D721Med (cell line): Measurements from ENCODE around the gene UBLCP1.

Source experiments
- DNase-seq: peaks from one replicate; pipeline ENCODE4 v3.0.0; 2011; ENCODE audit warnings: low spot score; ENCODE audit not compliant: insufficient read length
- FAIRE-seq: peaks from 2 replicates; lab custom pipeline; 2011; peaks lifted over from hg19 to GRCh38; lab: Jason Lieb, UNC
- CTCF ChIP-seq: IDR thresholded peaks from 2 replicates; pipeline ENCODE4 v1.5.1; 2012; ENCODE audit warnings: mild to moderate bottlenecking, control low read depth; ENCODE audit not compliant: insufficient read depth; ENCODE audit errors: missing control alignments

Gene UBLCP1

GRCh38 chr5:159262859-159263568, at the start of gene UBLCP1:
TSS of gene UBLCP1 (plus strand) at chr5:159263290. CDS start at chr5:159268916, 5,626 bp downstream.
- DNase-seq: peak; percentile 57

GRCh38 chr5:159214486-159215271, 48.4 kb upstream of the UBLCP1 start:
- DNase-seq (no peak), FAIRE-seq (no peak)
- no peak for TF ChIP-seq CTCF

More at GRCh38 chr5:159262859-159263568, at the start of gene UBLCP1:
- TF ChIP-seq CTCF: no peak
- no peak for FAIRE-seq

- no peak for TF ChIP-seq CTCF
- no peak for FAIRE-seq
- no peak for DNase-seq
Measured at GRCh38 chr5:159215886-159216285, 47.2 kb upstream of the UBLCP1 start.

GRCh38 chr5:159216454-159216853, 46.6 kb upstream of the UBLCP1 start:
- no peak for DNase-seq
- FAIRE-seq: no peak
- TF ChIP-seq CTCF: no peak

- no peak for FAIRE-seq
- no peak for DNase-seq
- no peak for TF ChIP-seq CTCF
Measured at GRCh38 chr5:159217236-159217635, 45.9 kb upstream of the UBLCP1 start.

GRCh38 chr5:159218595-159219023, 44.5 kb upstream of the UBLCP1 start:
- no peak for FAIRE-seq
- DNase-seq: no peak

More at GRCh38 chr5:159218595-159219023, 44.5 kb upstream of the UBLCP1 start:
- TF ChIP-seq CTCF: no peak
